GM12878 (cell line): ENCODE results near the gene MYO16. TPM values are rescaled to one million over a fixed set of nuclear protein-coding genes. Genes with fewer than 3 reads are reported as not detected.

Experiments used
- ATAC-seq: fragments of 200-7000 bp; cut with Tn5 transposase; 3 replicates; pipeline ENCODE4 v1.9.1; 2020; ENCODE audit warnings: mild to moderate bottlenecking, moderate library complexity
- BruUV-seq: library from RNA; stranded (reverse); fragments of 400-500 nt; replicated peaks from 2 replicates; lab custom pipeline; 2021; lab: Mats Ljungman, UMichigan
- CTCF ChIA-PET: fragments of 300-600 bp; sonication (Branson Sonifier 250); formaldehyde crosslinking; extraction: SDS; loops from one replicate; lab custom pipeline; 2021; ENCODE audit warnings: inconsistent platforms; lab: Yijun Ruan, JAX
- POLR2A ChIA-PET: fragments of 350-600 bp; formaldehyde crosslinking; extraction: SDS; loops from one replicate; lab custom pipeline; 2021; ENCODE audit warnings: inconsistent platforms; lab: Charles Lee
- RAD21 ChIA-PET: fragments of 300-600 bp; sonication (Branson Sonifier 250); formaldehyde crosslinking; loops from one replicate; lab custom pipeline; 2023; ENCODE audit warnings: antibody characterized with exemption; ENCODE audit not compliant: unreplicated experiment; lab: Charles Lee
- SMC1A ChIA-PET: fragments of 300-600 bp; sonication (Branson Sonifier 250); formaldehyde crosslinking; loops from one replicate; lab custom pipeline; 2023; ENCODE audit not compliant: unreplicated experiment, uncharacterized antibody; lab: Charles Lee
- DNase-seq: peaks from one replicate; pipeline ENCODE4 v3.0.0-alpha.2; 2011; ENCODE audit warnings: low read depth, low spot score
- FAIRE-seq: peaks from 3 replicates; lab custom pipeline; 2011; peaks lifted over from hg19 to GRCh38; lab: Jason Lieb, UNC
- H2AFZ ChIP-seq: 2 replicates; pipeline ENCODE4 v1.6.0; 2011; ENCODE audit warnings: low read depth, low read length, control low read depth; ENCODE audit not compliant: control insufficient read depth
- H3K27ac ChIP-seq: 2 replicates; pipeline ENCODE4 v1.5.1; 2011; ENCODE audit warnings: control low read depth; ENCODE audit not compliant: control insufficient read depth, insufficient read depth
- H3K27me3 ChIP-seq, 2 experiments: replicated peaks in 1 of 2; 2 replicates each; pipeline versions ENCODE4 v1.6.0 to v1.6.1; 2011; ENCODE audit warnings: low read length in 1 of 2; ENCODE audit not compliant: control insufficient read depth in 2 of 2, insufficient read depth in 2 of 2
- H3K36me3 ChIP-seq, 2 experiments: 2 replicates each; pipeline ENCODE4 v1.5.1; 2011; ENCODE audit warnings: low read length in 1 of 2; ENCODE audit not compliant: control insufficient read depth in 2 of 2, insufficient read depth in 2 of 2
- H3K4me1 ChIP-seq: 2 replicates; pipeline ENCODE4 v1.6.1; 2011; ENCODE audit warnings: mild to moderate bottlenecking, low read length, moderate library complexity, mixed read lengths; ENCODE audit not compliant: control insufficient read depth, insufficient read depth
- H3K4me2 ChIP-seq: 2 replicates; pipeline ENCODE4 v1.6.0; 2011; ENCODE audit warnings: control low read depth; ENCODE audit not compliant: control insufficient read depth, insufficient read depth
- H3K4me3 ChIP-seq: fragments of 200-600 bp; sonication (generic); 2 replicates; pipeline ENCODE4 v1.5.1; 2016
- H3K79me2 ChIP-seq: 2 replicates; pipeline ENCODE4 v1.6.0; 2011; ENCODE audit warnings: low read length; ENCODE audit not compliant: control insufficient read depth, insufficient read depth
- H3K9ac ChIP-seq: 2 replicates; pipeline ENCODE4 v1.8.0; 2011; ENCODE audit warnings: low read length, control low read depth, mixed read lengths; ENCODE audit not compliant: control insufficient read depth, insufficient read depth
- H3K9me3 ChIP-seq: replicated peaks from 3 replicates; pipeline ENCODE4 v1.5.1; 2011; ENCODE audit warnings: mild to moderate bottlenecking, low read length; ENCODE audit not compliant: control insufficient read depth, insufficient read depth
- H4K20me1 ChIP-seq: 2 replicates; pipeline ENCODE4 v1.6.0; 2011; ENCODE audit not compliant: control insufficient read depth, insufficient read depth
- BRCA1 ChIP-seq: IDR thresholded peaks from 2 replicates; pipeline ENCODE4 v1.6.1; 2011; ENCODE audit warnings: low read depth, low read length, improper control_type of control experiment
- CEBPZ ChIP-seq: fragments of 150-350 bp; IDR thresholded peaks from 2 replicates; pipeline ENCODE4 v1.6.1; 2016; ENCODE audit warnings: low read depth, low read length
- CREB1 ChIP-seq: IDR thresholded peaks from 2 replicates; pipeline ENCODE4 v1.6.1; 2012; ENCODE audit warnings: low read depth, mild to moderate bottlenecking, inconsistent platforms
- DPF2 ChIP-seq: fragments of 450-650 bp; IDR thresholded peaks from 2 replicates; pipeline ENCODE4 v1.6.1; 2017; ENCODE audit warnings: mild to moderate bottlenecking
- E2F4 ChIP-seq: IDR thresholded peaks from 2 replicates; pipeline ENCODE4 v1.6.1; 2012; ENCODE audit warnings: low read depth, low read length, improper control_type of control experiment
- NR2C2 ChIP-seq: IDR thresholded peaks from 2 replicates; pipeline ENCODE4 v1.6.1; 2011; ENCODE audit warnings: borderline replicate concordance, low read depth; ENCODE audit not compliant: control insufficient read depth, insufficient read length
- ZNF207 ChIP-seq: fragments of 450-650 bp; IDR thresholded peaks from 2 replicates; pipeline ENCODE4 v1.6.1; 2014; ENCODE audit warnings: antibody characterized with exemption, mild to moderate bottlenecking, borderline replicate concordance
- ZNF384 ChIP-seq: IDR thresholded peaks from 2 replicates; pipeline ENCODE4 v1.6.1; 2012; ENCODE audit warnings: low read depth, mild to moderate bottlenecking, low read length, improper control_type of control experiment, borderline replicate concordance
- WGBS: methylation state at CpG from one replicate; pipeline ENCODE4 v1.1.6; 2016; ENCODE audit warnings: low lambda C conversion rate; ENCODE audit not compliant: insufficient replicate concordance, insufficient coverage; ENCODE audit errors: missing lambda C conversion rate; 5-methylcytosine and 5-hydroxymethylcytosine counted together
- in situ Hi-C: fragments of 300-500 bp; cut with MboI; formaldehyde crosslinking; loops from 9 replicates; pipeline ENCODE4 v1.14.3; 2018; ENCODE audit warnings: mixed read lengths
- intact Hi-C: fragments of 100-400 bp; cut with micrococcal nuclease; formaldehyde crosslinking; loops from one replicate; pipeline ENCODE4 v1.14.2; 2022; ENCODE audit not compliant: unreplicated experiment
- polyA plus RNA-seq, 11 experiments: library from polyadenylated mRNA; depleted of rRNA in 4 of 11; unstranded in 6 of 11; stranded (reverse) in 5 of 11; fragments of >200 nt; fragmentation: Nextera tagmentation in 4 of 11; fragmentation: Illumina TruSeq in 1 of 11; extraction: Ambion mirVana in 4 of 11; extraction: Trizol in 1 of 11; gene quantifications; 1 replicate in 1 of 11; 2 replicates in 10 of 11; pipeline versions ENCODE4 v1.2.1 to v1.2.3, GENCODE V29; 2011 to 2016; ENCODE audit warnings: inconsistent platforms in 2 of 11, missing spikeins in 2 of 11, low read depth in 1 of 11
- total RNA-seq, 4 experiments: library from RNA; depleted of rRNA in 3 of 4; stranded (reverse); fragments of >200 nt in 3 of 4; fragmentation: Illumina TruSeq in 1 of 4; extraction: Trizol in 1 of 4; gene quantifications; 2 replicates each; pipeline versions ENCODE4 v1.2.1 to v1.2.3, GENCODE V29; 2013 to 2021

MYO16 gene
- total and polyA plus RNA-seq, 10 of the 15 experiments (the other 5 are each of a cell fraction or from before 2014, with no cell fraction given) = under 0.01 to 1.7 (median 0.05) TPM; not detected in 4

- Histone ChIP-seq H3K27ac (no peak overlapping the region), H3K79me2 (no peaks in the 10 kb centered on the region), H4K20me1 (no peaks in the 10 kb centered on the region), H3K4me3 (no peak overlapping the region), H3K4me2 (no peak overlapping the region), H2AFZ (no peak overlapping the region), H3K9ac (no peak overlapping the region), H3K36me3 (no peaks in the 10 kb centered on the region), H3K4me1 (no peaks in the 10 kb centered on the region), H3K27me3 (no peaks in the 10 kb centered on the region; a peak in 1 of 4 replicates), H3K9me3 (no peaks in the 10 kb centered on the region)
- ChIA-PET SMC1A (no interaction called here), POLR2A (no interaction called here), CTCF (no interaction called here), RAD21 (no interaction called here)
- no TSS peak for BruUV-seq
- no peak for DNase-seq
- WGBS = 24% methylated on average over 8 of the region's 8 CpGs
- no peak for ATAC-seq
- FAIRE-seq = no peak
- intact Hi-C loops (no loop called here), in situ Hi-C loops (no loop called here)
- TF ChIP-seq CREB1 = no peak
- no peak for TF ChIP-seq DPF2
- no peak for TF ChIP-seq BRCA1
- no peak for TF ChIP-seq ZNF207
- no peak for TF ChIP-seq CEBPZ
- no peak for TF ChIP-seq NR2C2
- TF ChIP-seq ZNF384 = no peak
- TF ChIP-seq E2F4 = no peak
These were observed 318.2 kb downstream of the MYO16 start for GRCh38 chr13:108947551-108948030.
